PC-9 (cell line): ENCODE results near the gene LRRC71.

ENCODE experiments used
- CTCF ChIP-seq: fragments of 200-600 bp; sonication (generic); conservative IDR thresholded peaks from 2 replicates; pipeline ENCODE4 v1.6.1; 2017; ENCODE audit warnings: mixed run types, antibody characterized with exemption, mild to moderate bottlenecking, moderate library complexity
- EZH2 ChIP-seq: fragments of 200-600 bp; sonication (generic); IDR thresholded peaks from 2 replicates; pipeline ENCODE4 v1.8.0; 2017; ENCODE audit warnings: antibody characterized with exemption, low read depth

- TF ChIP-seq CTCF (no peak), EZH2 (no peak)
These were observed 10.1 kb downstream of the LRRC71 start for GRCh38 chr1:156930483-156930882.
